PC-3 (cell line): ENCODE results near the gene RAX2. TPM values are rescaled to one million over a fixed set of nuclear protein-coding genes. Genes with fewer than 3 reads are reported as not detected.

Source experiments
- ATAC-seq: fragments of 200-7000 bp; cut with Tn5 transposase; 2 replicates; pipeline ENCODE4 v1.9.1; 2020; ENCODE audit warnings: mild to moderate bottlenecking, moderate library complexity
- BruUV-seq: library from RNA; stranded (reverse); fragments of 400-500 nt; replicated peaks from 2 replicates; lab custom pipeline; 2021; lab: Mats Ljungman, UMichigan
- CTCF ChIA-PET: fragments of 300-600 bp; sonication (Branson Sonifier 250); formaldehyde crosslinking; loops from one replicate; lab custom pipeline; 2022; ENCODE audit warnings: antibody characterized with exemption; lab: Charles Lee
- POLR2A ChIA-PET: fragments of 300-600 bp; sonication (Branson Sonifier 250); formaldehyde crosslinking; loops from one replicate; lab custom pipeline; 2022; ENCODE audit warnings: antibody characterized with exemption; ENCODE audit not compliant: unreplicated experiment; lab: Charles Lee
- DNase-seq: peaks from one replicate; pipeline ENCODE4 v3.0.0-alpha.2; 2015
- H2AFZ ChIP-seq: fragments of 300-600 bp; sonication (generic); 2 replicates; pipeline ENCODE4 v1.6.0; 2016; ENCODE audit warnings: antibody characterized with exemption, low read length
- H3F3A ChIP-seq: fragments of 300-600 bp; sonication (generic); one replicate; pipeline ENCODE4 v1.6.0; 2017; ENCODE audit warnings: antibody characterized with exemption, low read length, control low read depth, mild to moderate bottlenecking; ENCODE audit not compliant: unreplicated experiment
- H3K27ac ChIP-seq: fragments of 300-600 bp; sonication (generic); 2 replicates; pipeline ENCODE4 v1.5.1; 2016; ENCODE audit warnings: mild to moderate bottlenecking, low read length
- H3K27me3 ChIP-seq: fragments of 300-600 bp; sonication (generic); 2 replicates; pipeline ENCODE4 v1.6.1; 2016; ENCODE audit warnings: low read length, mixed read lengths
- H3K36me3 ChIP-seq: fragments of 300-600 bp; sonication (generic); 2 replicates; pipeline ENCODE4 v1.6.1; 2016; ENCODE audit warnings: low read depth, mixed run types, low read length, mixed read lengths
- H3K4me1 ChIP-seq: fragments of 300-600 bp; sonication (generic); 2 replicates; pipeline ENCODE4 v1.5.1; 2016; ENCODE audit warnings: low read length; ENCODE audit not compliant: insufficient read depth
- H3K4me2 ChIP-seq: fragments of 300-600 bp; sonication (generic); 2 replicates; pipeline ENCODE4 v1.6.0; 2016; ENCODE audit warnings: low read length
- H3K4me3 ChIP-seq: fragments of 300-600 bp; sonication (generic); 2 replicates; pipeline ENCODE4 v1.5.1; 2016; ENCODE audit warnings: mild to moderate bottlenecking, low read length, mixed read lengths
- H3K79me2 ChIP-seq: fragments of 300-600 bp; sonication (generic); 2 replicates; pipeline ENCODE4 v1.6.1; 2017; ENCODE audit warnings: low read length, mixed read lengths
- H3K9ac ChIP-seq: fragments of 300-600 bp; sonication (generic); 2 replicates; pipeline ENCODE4 v1.6.0; 2016; ENCODE audit warnings: mild to moderate bottlenecking, low read length
- H3K9me2 ChIP-seq: fragments of 300-600 bp; sonication (generic); replicated peaks from 2 replicates; pipeline ENCODE4 v1.6.1; 2016; ENCODE audit warnings: mixed run types, low read length, mixed read lengths
- H3K9me3 ChIP-seq: fragments of 300-600 bp; sonication (generic); 2 replicates; pipeline ENCODE4 v1.6.1; 2016; ENCODE audit warnings: low read length, mixed read lengths
- H4K20me1 ChIP-seq: fragments of 300-600 bp; sonication (generic); 2 replicates; pipeline ENCODE4 v1.6.1; 2016; ENCODE audit warnings: low read length, mixed read lengths
- CTCF ChIP-seq: fragments of 300-600 bp; sonication (generic); conservative IDR thresholded peaks from 2 replicates; pipeline ENCODE4 v1.5.1; 2017; ENCODE audit warnings: antibody characterized with exemption, low read depth, mild to moderate bottlenecking, low read length
- EZH2 ChIP-seq: fragments of 300-600 bp; sonication (generic); IDR thresholded peaks from one replicate; pipeline ENCODE4 v1.6.1; 2017; ENCODE audit warnings: antibody characterized with exemption, mild to moderate bottlenecking, low read length; ENCODE audit not compliant: unreplicated experiment
- EZH2phosphoT487 ChIP-seq: fragments of 300-600 bp; sonication (generic); IDR thresholded peaks from 2 replicates; pipeline ENCODE4 v1.6.1; 2018; ENCODE audit warnings: mild to moderate bottlenecking, antibody characterized with exemption, low read length, borderline replicate concordance
- intact Hi-C: fragments of 100-400 bp; cut with micrococcal nuclease; formaldehyde crosslinking; loops from 2 replicates; pipeline ENCODE4 v1.9.0; 2023
- total RNA-seq: library from RNA; depleted of rRNA; stranded (reverse); fragments of >200 nt; gene quantifications from 2 replicates; pipeline ENCODE4 v1.2.3, GENCODE V29; 2014

Gene RAX2
- total RNA-seq, 1 experiment from 2014 or later, result not detected

GRCh38 chr19:3732108-3732507 lies 39.9 kb downstream of the RAX2 start:
- BruUV-seq, result no TSS peak
- H3K9ac ChIP-seq, result no peak overlapping the region
- no peaks in the 10 kb centered on the region for H3K27me3 ChIP-seq
- no peak for ATAC-seq
- H3F3A ChIP-seq, result no peaks in the 10 kb centered on the region
- TF ChIP-seq EZH2 (no peak), EZH2phosphoT487 (no peak), CTCF (no peak)
- H3K9me3 ChIP-seq, result no peaks in the 10 kb centered on the region
- intact Hi-C loops, result no loop called here
- no peak overlapping the region for H2AFZ ChIP-seq
- no peak overlapping the region for H3K4me3 ChIP-seq
- no peak overlapping the region for H3K27ac ChIP-seq
- no peak overlapping the region for H3K4me2 ChIP-seq
- ChIA-PET CTCF (no interaction called here), POLR2A (no interaction called here)
- no peaks in the 10 kb centered on the region for H3K9me2 ChIP-seq
- H3K79me2 ChIP-seq, result no peaks in the 10 kb centered on the region
- no peaks in the 10 kb centered on the region for H3K4me1 ChIP-seq
- no peaks in the 10 kb centered on the region for H4K20me1 ChIP-seq
- DNase-seq, result no peak
- H3K36me3 ChIP-seq, result no peaks in the 10 kb centered on the region

- H3K9me3 ChIP-seq, result no peaks in the 10 kb centered on the region
- no peaks in the 10 kb centered on the region for H3K9me2 ChIP-seq
- intact Hi-C loops, result no loop called here
- no peak overlapping the region for H3K4me3 ChIP-seq
- no peak overlapping the region for H3K27ac ChIP-seq
- no peak overlapping the region for H3K4me2 ChIP-seq
- ChIA-PET POLR2A (no interaction called here), CTCF (no interaction called here)
- DNase-seq (no peak), ATAC-seq (no peak)
- H3K9ac ChIP-seq, result no peak overlapping the region
- no peaks in the 10 kb centered on the region for H4K20me1 ChIP-seq
- H3K27me3 ChIP-seq, result no peaks in the 10 kb centered on the region
- no peaks in the 10 kb centered on the region for H3K36me3 ChIP-seq
- H2AFZ ChIP-seq, result no peak overlapping the region
- H3F3A ChIP-seq, result no peaks in the 10 kb centered on the region
- H3K79me2 ChIP-seq, result no peaks in the 10 kb centered on the region
- no TSS peak for BruUV-seq
- TF ChIP-seq EZH2phosphoT487, result no peak
- TF ChIP-seq EZH2, result no peak
- H3K4me1 ChIP-seq, result no peaks in the 10 kb centered on the region
Observed at GRCh38 chr19:3730457-3730958, 41.5 kb downstream of the RAX2 start.

- H3K4me2 ChIP-seq, result no peak overlapping the region
- intact Hi-C loops, result no loop called here
- no peaks in the 10 kb centered on the region for H3K9me3 ChIP-seq
- ATAC-seq (no peak), DNase-seq (no peak)
- no peaks in the 10 kb centered on the region for H3K36me3 ChIP-seq
- ChIA-PET CTCF (no interaction called here), POLR2A (no interaction called here)
- H3F3A ChIP-seq, result no peaks in the 10 kb centered on the region
- no peak overlapping the region for H2AFZ ChIP-seq
- TF ChIP-seq EZH2phosphoT487, result no peak
- no peak for TF ChIP-seq CTCF
- no peak for TF ChIP-seq EZH2
- no peaks in the 10 kb centered on the region for H3K9me2 ChIP-seq
- BruUV-seq, result no TSS peak
- no peaks in the 10 kb centered on the region for H3K79me2 ChIP-seq
- H3K27me3 ChIP-seq, result no peaks in the 10 kb centered on the region
- no peak overlapping the region for H3K9ac ChIP-seq
- H3K4me1 ChIP-seq, result no peaks in the 10 kb centered on the region; the same call in 1 of the 2 replicates
- H3K4me3 ChIP-seq, result no peak overlapping the region
- no peak overlapping the region for H3K27ac ChIP-seq
- H4K20me1 ChIP-seq, result no peaks in the 10 kb centered on the region
Observed at GRCh38 chr19:3725640-3726310, 46.3 kb downstream of the RAX2 start.
